ENCODE data around the gene CRMP1.
A peak's percentile ranks its signal among the peaks of the same experiment; 100 is the strongest.

Gene CRMP1

GRCh38 chr4:5826437-5827107, 66.3 kb downstream of the CRMP1 start:
- DNase-seq (ENCODE audit: extremely low spot score) = no peak
- TF ChIP-seq L3MBTL2 (conservative IDR thresholded peaks at IDR 0.05) = no peak
- no peak for TF ChIP-seq HDGF (IDR thresholded peaks at IDR 0.05; ENCODE audit: borderline replicate concordance)
- TF ChIP-seq NFRKB (IDR thresholded peaks at IDR 0.05) = no peak
- no peak for TF ChIP-seq LEF1 (IDR thresholded peaks at IDR 0.05; ENCODE audit: borderline replicate concordance)
- no peak for TF ChIP-seq SUZ12 (IDR thresholded peaks at IDR 0.05)
- no peak for TF ChIP-seq BHLHE40 (IDR thresholded peaks at IDR 0.05; ENCODE audit: borderline replicate concordance)
- TF ChIP-seq ARNT (IDR thresholded peaks at IDR 0.05) = no peak
- no peak for TF ChIP-seq TARDBP (IDR thresholded peaks at IDR 0.05)
- TF ChIP-seq SP1 (IDR thresholded peaks at IDR 0.05) = no peak
- no peak for TF ChIP-seq PKNOX1 (IDR thresholded peaks at IDR 0.05)
- TF ChIP-seq FOXK2 (IDR thresholded peaks at IDR 0.05) = no peak
- TF ChIP-seq FOXA1 (IDR thresholded peaks at IDR 0.05) = no peak
- no peak for TF ChIP-seq CTBP1 (IDR thresholded peaks at IDR 0.05; ENCODE audit: borderline replicate concordance)
- TF ChIP-seq ZNF384 (IDR thresholded peaks at IDR 0.05) = no peak
- TF ChIP-seq ELF4 (IDR thresholded peaks at IDR 0.05) = no peak
- TF ChIP-seq FOXM1 (IDR thresholded peaks at IDR 0.05; ENCODE audit: borderline replicate concordance) = no peak
- POLR2A ChIA-PET = no interaction called here
- CTCF ChIA-PET = interaction anchor here (0.8 kb wide), 1 partner anchor 23 kb away, joined by 3 read pairs; no protein-coding TSS in a partner anchor

- ChIA-PET CTCF (interaction anchor here (0.5 to 0.8 kb wide), 2 partner anchors 18 to 22 kb away, joined by 3 read pairs; no protein-coding TSS in a partner anchor), POLR2A (no interaction called here)
- TF ChIP-seq SP1 (IDR thresholded peaks at IDR 0.05) (no peak), TARDBP (IDR thresholded peaks at IDR 0.05) (no peak), CTBP1 (IDR thresholded peaks at IDR 0.05; ENCODE audit: borderline replicate concordance) (no peak), HDGF (IDR thresholded peaks at IDR 0.05; ENCODE audit: borderline replicate concordance) (no peak), LEF1 (IDR thresholded peaks at IDR 0.05; ENCODE audit: borderline replicate concordance) (no peak)
- no peak for DNase-seq (ENCODE audit: extremely low spot score)
Observed at GRCh38 chr4:5825321-5826041, 67.4 kb downstream of the CRMP1 start.

- ChIA-PET CTCF (interaction anchor here (1.1 kb wide), 1 partner anchor 136 kb away, joined by 3 read pairs; no protein-coding TSS in a partner anchor), POLR2A (no interaction called here)
- no peak for TF ChIP-seq TARDBP (IDR thresholded peaks at IDR 0.05)
- TF ChIP-seq FOXK2 (IDR thresholded peaks at IDR 0.05) = no peak
- TF ChIP-seq PKNOX1 (IDR thresholded peaks at IDR 0.05) = no peak
- DNase-seq (ENCODE audit: extremely low spot score) = peak; percentile 64
Observed at GRCh38 chr4:5824635-5825034, 68.3 kb downstream of the CRMP1 start.

- ChIA-PET POLR2A (no interaction called here), CTCF (interaction anchor here (1.1 kb wide), 1 partner anchor 136 kb away, joined by 3 read pairs; no protein-coding TSS in a partner anchor)
- no peak for DNase-seq (ENCODE audit: extremely low spot score)
- TF ChIP-seq L3MBTL2 (conservative IDR thresholded peaks at IDR 0.05) = no peak
- no peak for TF ChIP-seq TARDBP (IDR thresholded peaks at IDR 0.05)
- no peak for TF ChIP-seq LEF1 (IDR thresholded peaks at IDR 0.05; ENCODE audit: borderline replicate concordance)
- TF ChIP-seq NFRKB (IDR thresholded peaks at IDR 0.05) = no peak
- no peak for TF ChIP-seq FOXM1 (IDR thresholded peaks at IDR 0.05; ENCODE audit: borderline replicate concordance)
- no peak for TF ChIP-seq SP1 (IDR thresholded peaks at IDR 0.05)
- no peak for TF ChIP-seq ZNF384 (IDR thresholded peaks at IDR 0.05)
- TF ChIP-seq SUZ12 (IDR thresholded peaks at IDR 0.05) = no peak
Observed at GRCh38 chr4:5824227-5824626, 68.7 kb downstream of the CRMP1 start.

GRCh38 chr4:5823542-5824211, 69.2 kb downstream of the CRMP1 start:
- CTCF ChIA-PET = interaction anchor here (1.1 to 1.5 kb wide), 2 partner anchors 11 to 135 kb away, joined by 3 to 7 read pairs; no protein-coding TSS in a partner anchor
- DNase-seq (ENCODE audit: extremely low spot score) = no peak
- TF ChIP-seq SUZ12 (IDR thresholded peaks at IDR 0.05) = no peak
- no peak for TF ChIP-seq ARNT (IDR thresholded peaks at IDR 0.05)
- TF ChIP-seq ELF4 (IDR thresholded peaks at IDR 0.05) = no peak
- TF ChIP-seq L3MBTL2 (conservative IDR thresholded peaks at IDR 0.05) = no peak
- no peak for TF ChIP-seq FOXK2 (IDR thresholded peaks at IDR 0.05)
- no peak for TF ChIP-seq SP1 (IDR thresholded peaks at IDR 0.05)
- TF ChIP-seq ZNF384 (IDR thresholded peaks at IDR 0.05) = no peak
- TF ChIP-seq PKNOX1 (IDR thresholded peaks at IDR 0.05) = no peak
- TF ChIP-seq CTBP1 (IDR thresholded peaks at IDR 0.05; ENCODE audit: borderline replicate concordance) = no peak
- TF ChIP-seq TARDBP (IDR thresholded peaks at IDR 0.05) = no peak
- no peak for TF ChIP-seq BHLHE40 (IDR thresholded peaks at IDR 0.05; ENCODE audit: borderline replicate concordance)
- no peak for TF ChIP-seq NFRKB (IDR thresholded peaks at IDR 0.05)
- no peak for TF ChIP-seq FOXM1 (IDR thresholded peaks at IDR 0.05; ENCODE audit: borderline replicate concordance)
- no peak for TF ChIP-seq FOXA1 (IDR thresholded peaks at IDR 0.05)
- no peak for TF ChIP-seq LEF1 (IDR thresholded peaks at IDR 0.05; ENCODE audit: borderline replicate concordance)
- TF ChIP-seq HDGF (IDR thresholded peaks at IDR 0.05; ENCODE audit: borderline replicate concordance) = no peak
- POLR2A ChIA-PET = no interaction called here

All from HEK293T (cell line).